ENCODE data around the gene KIZ. TPM values are rescaled to one million over a fixed set of nuclear protein-coding genes. Genes with fewer than 3 reads are reported as not detected.

Gene KIZ
- total RNA-seq, 1 experiment from 2014 or later = 17.6 TPM

DNA sequence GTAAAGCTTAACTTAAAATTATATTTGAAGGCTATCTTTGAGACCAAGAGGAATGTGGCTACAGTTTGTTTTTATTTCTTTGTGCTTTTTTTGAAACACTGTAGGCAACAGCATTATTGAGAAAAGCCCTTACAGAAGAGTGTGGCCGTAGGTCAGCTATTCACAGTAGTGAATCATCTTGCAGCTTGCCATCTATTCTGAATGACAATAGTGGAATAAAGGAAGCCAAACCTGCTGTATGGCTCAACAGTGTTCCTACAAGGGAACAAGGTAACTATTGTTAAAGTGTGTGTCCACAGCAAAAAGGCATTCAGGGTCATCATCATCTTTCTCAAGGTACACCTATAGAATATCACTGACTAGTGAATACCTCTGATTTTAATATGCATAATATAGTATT, 88.5 kb downstream of the KIZ start:
- DNase-seq (ENCODE audit: low read depth, low spot score) = no peak
- ChIA-PET CTCF (no interaction called here), RAD21 (ENCODE audit: low non-redundant PET in 1 of 2, low total read pairs in 2 of 2, uncharacterized antibody in 2 of 2, unreplicated experiment in 2 of 2) (no interaction called here), POLR2A (no interaction called here)
- no TSS peak for BruUV-seq (replicated peaks)
- no peak for ATAC-seq
- H3K4me2 ChIP-seq (ENCODE audit: low read length) = no peak overlapping the region
- no peak overlapping the region for H3K9ac ChIP-seq (ENCODE audit: low read length)
- no peaks in the 10 kb centered on the region for H3K79me2 ChIP-seq (ENCODE audit: insufficient read depth, low read length)
- H3K27me3 ChIP-seq (ENCODE audit: insufficient read depth, low read length) = no peaks in the 10 kb centered on the region
- no peaks in the 10 kb centered on the region for H3K4me1 ChIP-seq (ENCODE audit: control insufficient read depth in 1 of 2, insufficient read depth in 2 of 2, low read length in 2 of 2)
- H3K36me3 ChIP-seq (ENCODE audit: control insufficient read depth in 1 of 2, insufficient read depth in 2 of 2, low read length in 2 of 2) = no peaks in the 10 kb centered on the region
- H3K9me2 ChIP-seq (ENCODE audit: insufficient read depth) = no peaks in the 10 kb centered on the region
- H2AFZ ChIP-seq (ENCODE audit: low read depth, low read length, poor library complexity, severe bottlenecking) = no peak overlapping the region
- H4K20me1 ChIP-seq (ENCODE audit: insufficient read depth) = no peaks in the 10 kb centered on the region
- H3K27ac ChIP-seq (ENCODE audit: low read depth, low read length) = no peak overlapping the region
- H3K9me3 ChIP-seq (ENCODE audit: control insufficient read depth in 1 of 2, insufficient read depth in 1 of 2, low read depth in 1 of 2, low read length in 2 of 2) = no peaks in the 10 kb centered on the region
- H3K4me3 ChIP-seq (replicated peaks in 1 of 2; ENCODE audit: low read depth in 1 of 2, low read length in 2 of 2) = no peak overlapping the region
- intact Hi-C loops (cut with micrococcal nuclease) = no loop called here
- no peak for TF ChIP-seq SRF (IDR thresholded peaks at IDR 0.05; ENCODE audit: low read depth)
- no peak for TF ChIP-seq ZNF274 (IDR thresholded peaks at IDR 0.05; ENCODE audit: low read depth, low read length)
- no peak for TF ChIP-seq SP1 (IDR thresholded peaks at IDR 0.05; ENCODE audit: low read depth)
- no peak for TF ChIP-seq YY1 (IDR thresholded peaks at IDR 0.05; ENCODE audit: extremely low read depth, insufficient replicate concordance, low read depth, low read length)
- TF ChIP-seq EZH2 (IDR thresholded peaks at IDR 0.05) = no peak
- TF ChIP-seq, protein P1, sequence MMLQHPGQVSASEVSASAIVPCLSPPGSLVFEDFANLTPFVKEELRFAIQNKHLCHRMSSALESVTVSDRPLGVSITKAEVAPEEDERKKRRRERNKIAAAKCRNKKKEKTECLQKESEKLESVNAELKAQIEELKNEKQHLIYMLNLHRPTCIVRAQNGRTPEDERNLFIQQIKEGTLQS (IDR thresholded peaks at IDR 0.05) = no peak
- TF ChIP-seq CEBPB (IDR thresholded peaks at IDR 0.05; ENCODE audit: low read depth) = no peak
- TF ChIP-seq, protein P2, sequence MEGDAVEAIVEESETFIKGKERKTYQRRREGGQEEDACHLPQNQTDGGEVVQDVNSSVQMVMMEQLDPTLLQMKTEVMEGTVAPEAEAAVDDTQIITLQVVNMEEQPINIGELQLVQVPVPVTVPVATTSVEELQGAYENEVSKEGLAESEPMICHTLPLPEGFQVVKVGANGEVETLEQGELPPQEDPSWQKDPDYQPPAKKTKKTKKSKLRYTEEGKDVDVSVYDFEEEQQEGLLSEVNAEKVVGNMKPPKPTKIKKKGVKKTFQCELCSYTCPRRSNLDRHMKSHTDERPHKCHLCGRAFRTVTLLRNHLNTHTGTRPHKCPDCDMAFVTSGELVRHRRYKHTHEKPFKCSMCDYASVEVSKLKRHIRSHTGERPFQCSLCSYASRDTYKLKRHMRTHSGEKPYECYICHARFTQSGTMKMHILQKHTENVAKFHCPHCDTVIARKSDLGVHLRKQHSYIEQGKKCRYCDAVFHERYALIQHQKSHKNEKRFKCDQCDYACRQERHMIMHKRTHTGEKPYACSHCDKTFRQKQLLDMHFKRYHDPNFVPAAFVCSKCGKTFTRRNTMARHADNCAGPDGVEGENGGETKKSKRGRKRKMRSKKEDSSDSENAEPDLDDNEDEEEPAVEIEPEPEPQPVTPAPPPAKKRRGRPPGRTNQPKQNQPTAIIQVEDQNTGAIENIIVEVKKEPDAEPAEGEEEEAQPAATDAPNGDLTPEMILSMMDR (IDR thresholded peaks at IDR 0.05 in 2 of 3, conservative IDR thresholded peaks at IDR 0.05 in 1 of 3; ENCODE audit: borderline replicate concordance in 1 of 3, insufficient read depth in 1 of 3, low read depth in 2 of 3, low read length in 2 of 3) = no peak
- TF ChIP-seq, protein P3, sequence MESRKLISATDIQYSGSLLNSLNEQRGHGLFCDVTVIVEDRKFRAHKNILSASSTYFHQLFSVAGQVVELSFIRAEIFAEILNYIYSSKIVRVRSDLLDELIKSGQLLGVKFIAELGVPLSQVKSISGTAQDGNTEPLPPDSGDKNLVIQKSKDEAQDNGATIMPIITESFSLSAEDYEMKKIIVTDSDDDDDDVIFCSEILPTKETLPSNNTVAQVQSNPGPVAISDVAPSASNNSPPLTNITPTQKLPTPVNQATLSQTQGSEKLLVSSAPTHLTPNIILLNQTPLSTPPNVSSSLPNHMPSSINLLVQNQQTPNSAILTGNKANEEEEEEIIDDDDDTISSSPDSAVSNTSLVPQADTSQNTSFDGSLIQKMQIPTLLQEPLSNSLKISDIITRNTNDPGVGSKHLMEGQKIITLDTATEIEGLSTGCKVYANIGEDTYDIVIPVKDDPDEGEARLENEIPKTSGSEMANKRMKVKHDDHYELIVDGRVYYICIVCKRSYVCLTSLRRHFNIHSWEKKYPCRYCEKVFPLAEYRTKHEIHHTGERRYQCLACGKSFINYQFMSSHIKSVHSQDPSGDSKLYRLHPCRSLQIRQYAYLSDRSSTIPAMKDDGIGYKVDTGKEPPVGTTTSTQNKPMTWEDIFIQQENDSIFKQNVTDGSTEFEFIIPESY (IDR thresholded peaks at IDR 0.05; ENCODE audit: extremely low read depth, insufficient replicate concordance, low read length) = no peak
- no peak for TF ChIP-seq RAD21 (IDR thresholded peaks at IDR 0.05; ENCODE audit: low read depth)
- no peak for TF ChIP-seq SIN3A (IDR thresholded peaks at IDR 0.05; ENCODE audit: low read depth)
- TF ChIP-seq POLR2AphosphoS5 (IDR thresholded peaks at IDR 0.05; ENCODE audit: low read depth, low read length) = no peak
- TF ChIP-seq ELF1 (IDR thresholded peaks at IDR 0.05; ENCODE audit: borderline replicate concordance, low read depth) = no peak
- no peak for TF ChIP-seq ZFX (IDR thresholded peaks at IDR 0.05)
- TF ChIP-seq POLR2A (IDR thresholded peaks at IDR 0.05; ENCODE audit: borderline replicate concordance, extremely low read depth, insufficient read depth, insufficient read length) = no peak
- TF ChIP-seq TCF7L2 (IDR thresholded peaks at IDR 0.05; ENCODE audit: borderline replicate concordance, extremely low read depth, insufficient read depth, insufficient read length) = no peak
- TF ChIP-seq CBX3 (IDR thresholded peaks at IDR 0.05; ENCODE audit: low read depth) = no peak
- TF ChIP-seq EGR1 (IDR thresholded peaks at IDR 0.05; ENCODE audit: low read depth) = no peak
- TF ChIP-seq, protein P4, sequence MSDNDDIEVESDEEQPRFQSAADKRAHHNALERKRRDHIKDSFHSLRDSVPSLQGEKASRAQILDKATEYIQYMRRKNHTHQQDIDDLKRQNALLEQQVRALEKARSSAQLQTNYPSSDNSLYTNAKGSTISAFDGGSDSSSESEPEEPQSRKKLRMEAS (IDR thresholded peaks at IDR 0.05) = no peak
